Tibial nerve (tissue), 3 donors: ENCODE results near the gene SLCO2A1.

Experiments
- CTCF ChIP-seq, 5 experiments: fragments of 200-600 bp in 3 of 5; fragments of 450-650 bp in 2 of 5; sonication (generic) in 3 of 5; IDR thresholded peaks; one replicate each; pipeline ENCODE4 v1.5.1; 2016 to 2019; ENCODE audit warnings: antibody characterized with exemption in 5 of 5, mild to moderate bottlenecking in 3 of 5, moderate library complexity in 2 of 5
- POLR2A ChIP-seq, 2 donors: fragments of 450-650 bp; IDR thresholded peaks; one replicate each; pipeline ENCODE4 v1.6.1; 2017; ENCODE audit warnings: antibody characterized with exemption in 2 of 2, mild to moderate bottlenecking in 2 of 2, moderate library complexity in 2 of 2

- TF ChIP-seq CTCF (IDR thresholded peaks at IDR 0.05): no peak
- no peak for TF ChIP-seq POLR2A (IDR thresholded peaks at IDR 0.05)
These were observed 73.4 kb downstream of the SLCO2A1 start for GRCh38 chr3:133956353-133956752.
